Measurements from ENCODE around the gene AKT3.

Gene AKT3

DNA sequence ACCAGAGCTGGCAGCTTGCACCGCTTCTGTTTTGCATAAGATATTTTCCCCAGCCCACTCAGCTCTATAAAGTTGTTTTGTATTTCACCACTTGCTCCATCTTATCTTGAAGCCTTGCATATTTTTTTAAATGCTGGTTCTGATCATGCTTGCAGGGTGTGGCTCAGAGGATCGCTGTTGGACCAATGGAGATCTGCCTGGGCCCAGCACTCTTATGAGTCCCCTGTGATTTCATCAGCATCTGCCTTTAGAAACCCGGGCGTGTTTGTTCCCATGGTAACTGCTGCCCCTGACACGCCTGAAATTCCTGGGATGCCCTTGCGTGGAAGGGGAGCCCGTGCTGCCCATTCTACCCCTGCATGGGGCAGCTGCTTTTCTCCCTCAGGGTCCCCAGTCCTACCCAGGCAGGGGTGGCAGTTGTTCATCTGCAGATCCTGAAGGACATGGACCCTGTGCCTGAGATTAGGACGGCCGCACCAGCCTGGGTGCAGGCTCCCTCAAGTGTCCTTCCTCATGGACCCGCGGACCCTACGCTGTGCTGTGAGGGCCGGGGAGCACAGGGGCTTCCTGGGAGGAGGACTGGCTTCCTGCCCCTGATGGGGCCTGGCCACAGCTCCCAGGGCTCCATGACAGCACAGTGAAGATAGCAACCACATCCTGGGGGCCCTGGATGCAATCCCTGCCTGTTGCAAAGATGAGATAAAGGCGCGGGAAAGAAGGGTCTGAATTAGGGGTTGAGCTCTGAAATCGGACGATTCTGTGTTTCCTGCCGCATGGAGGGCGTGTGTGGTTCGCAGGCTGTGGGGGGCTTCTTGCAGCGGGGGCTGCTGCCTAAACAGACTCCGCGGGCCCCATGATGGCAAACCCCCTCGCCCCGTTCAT is 367.7 kb downstream of the AKT3 start:
- DNase-seq = no peak

DNA sequence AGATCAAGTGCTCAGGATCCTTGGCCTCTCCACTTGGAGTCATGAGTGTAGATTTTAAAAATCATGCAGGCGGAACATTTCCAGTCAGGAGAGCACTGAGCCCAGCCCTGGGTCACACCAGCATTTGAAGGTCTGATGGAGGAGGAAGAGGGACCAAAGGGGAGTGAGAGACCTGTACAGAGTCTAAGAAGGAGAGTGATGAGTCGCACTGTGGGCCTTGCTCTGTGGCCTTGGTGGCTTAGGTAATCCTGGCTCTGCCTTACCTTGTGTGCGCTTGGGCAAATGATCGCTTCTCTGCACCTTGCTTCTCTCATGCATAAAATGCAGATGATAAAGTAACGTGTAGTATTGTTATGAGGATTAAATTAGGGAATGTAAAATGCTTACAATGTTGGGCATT is 368.9 kb downstream of the AKT3 start:
- DNase-seq = no peak

DNA sequence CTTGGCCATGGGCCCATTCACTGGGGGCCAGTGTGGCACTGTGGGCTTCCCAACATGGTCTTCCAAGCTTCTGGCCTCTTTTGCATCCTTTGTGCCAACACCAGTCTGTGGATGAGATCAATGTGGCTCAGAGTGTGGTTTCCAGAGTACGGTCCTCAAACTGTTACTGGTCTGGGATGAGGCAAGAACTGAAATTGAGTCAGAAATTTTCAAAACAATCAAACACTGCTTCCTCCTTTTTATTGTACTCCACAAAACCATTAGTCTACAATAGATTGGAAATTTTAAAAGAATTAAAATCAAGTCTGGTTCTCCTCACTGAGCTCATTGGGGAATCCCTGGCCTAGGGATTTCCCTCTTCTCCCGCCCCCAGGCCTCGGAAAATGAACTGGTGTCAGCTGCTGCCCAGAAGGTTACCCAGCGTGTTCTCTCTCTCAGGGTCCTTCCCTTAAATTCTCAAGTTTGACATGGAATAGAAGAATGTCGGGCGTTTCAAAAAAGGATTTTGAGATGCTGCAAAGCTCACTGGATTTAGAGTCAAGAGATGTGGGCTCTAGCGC is 372.2 kb downstream of the AKT3 start:
- no peak for DNase-seq

DNA sequence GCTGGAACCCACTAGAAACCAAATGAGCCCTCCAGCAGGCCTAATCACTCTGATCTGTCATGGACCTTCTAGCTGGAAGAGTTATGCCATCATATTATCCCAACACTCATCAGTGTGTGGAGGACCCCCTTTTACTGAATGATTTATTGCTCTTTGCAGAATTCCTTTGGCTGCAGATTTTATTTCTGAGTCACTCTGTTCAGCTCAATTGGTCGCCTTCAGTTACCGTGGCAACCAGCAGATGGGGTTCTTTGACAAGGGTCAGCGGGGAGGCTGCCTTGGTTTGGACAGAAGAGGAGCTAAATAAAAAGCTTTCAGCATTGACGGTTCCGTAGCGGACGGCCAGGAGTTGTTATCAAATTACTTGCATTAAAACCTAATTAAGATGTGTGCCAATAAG is 374.1 kb downstream of the AKT3 start:
- no peak for DNase-seq

DNA sequence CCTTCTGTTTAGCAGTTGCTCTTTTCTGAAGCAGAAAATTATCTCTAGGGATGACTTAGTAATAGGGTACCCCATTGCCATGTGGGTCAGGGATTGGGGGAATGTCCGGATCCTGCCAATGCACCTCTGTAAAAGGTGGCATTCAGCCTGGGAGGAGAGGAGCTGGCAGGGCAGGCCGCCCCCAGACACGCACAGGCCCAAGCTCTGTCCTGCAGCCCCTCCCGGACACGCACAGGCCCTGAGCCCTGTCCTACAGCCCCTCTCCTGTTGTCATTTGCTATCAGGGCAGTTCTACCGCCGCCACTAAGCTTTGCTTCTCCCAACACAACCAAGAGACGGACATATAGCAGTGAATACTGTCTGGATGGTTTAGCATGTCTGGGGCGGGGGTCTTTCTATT is 375.1 kb downstream of the AKT3 start:
- DNase-seq = no peak

DNA sequence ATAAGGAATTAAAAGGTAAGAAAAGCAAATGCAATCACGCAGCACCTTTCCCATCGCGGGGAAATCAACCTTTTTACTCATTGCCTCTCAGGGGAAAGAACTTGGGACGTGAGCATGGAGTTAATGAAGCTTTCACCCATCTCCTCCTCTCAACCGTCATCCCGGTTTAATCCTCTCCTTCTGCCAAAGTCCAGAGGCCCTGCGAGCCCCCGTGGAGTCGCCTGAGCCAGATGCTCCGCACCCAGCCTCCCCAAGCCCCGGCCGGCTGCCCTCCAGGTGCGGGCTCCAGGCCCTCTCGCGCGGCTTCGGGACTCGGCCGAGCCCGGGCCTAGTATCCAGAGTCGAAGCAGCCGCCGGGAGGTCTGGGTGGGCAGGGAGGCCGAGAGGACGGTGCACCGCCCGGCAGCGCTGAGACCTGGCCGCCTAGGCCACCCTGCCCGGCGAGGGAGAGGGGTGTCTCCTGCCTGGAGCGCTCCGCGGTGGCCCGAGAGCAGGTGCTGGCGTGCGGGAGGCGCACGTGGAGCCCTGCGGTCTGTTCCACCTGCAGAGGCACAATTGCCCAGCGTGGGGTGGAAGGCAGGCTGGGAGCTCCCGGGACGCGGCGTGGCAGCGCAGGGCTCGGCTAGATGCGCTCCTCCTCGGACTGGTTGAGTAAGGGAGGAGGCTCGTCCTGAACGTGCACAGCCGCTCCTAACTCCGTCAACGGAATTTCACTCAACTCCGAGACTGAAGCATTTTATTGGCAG is 375.7 kb downstream of the AKT3 start:
- DNase-seq = no peak

DNA sequence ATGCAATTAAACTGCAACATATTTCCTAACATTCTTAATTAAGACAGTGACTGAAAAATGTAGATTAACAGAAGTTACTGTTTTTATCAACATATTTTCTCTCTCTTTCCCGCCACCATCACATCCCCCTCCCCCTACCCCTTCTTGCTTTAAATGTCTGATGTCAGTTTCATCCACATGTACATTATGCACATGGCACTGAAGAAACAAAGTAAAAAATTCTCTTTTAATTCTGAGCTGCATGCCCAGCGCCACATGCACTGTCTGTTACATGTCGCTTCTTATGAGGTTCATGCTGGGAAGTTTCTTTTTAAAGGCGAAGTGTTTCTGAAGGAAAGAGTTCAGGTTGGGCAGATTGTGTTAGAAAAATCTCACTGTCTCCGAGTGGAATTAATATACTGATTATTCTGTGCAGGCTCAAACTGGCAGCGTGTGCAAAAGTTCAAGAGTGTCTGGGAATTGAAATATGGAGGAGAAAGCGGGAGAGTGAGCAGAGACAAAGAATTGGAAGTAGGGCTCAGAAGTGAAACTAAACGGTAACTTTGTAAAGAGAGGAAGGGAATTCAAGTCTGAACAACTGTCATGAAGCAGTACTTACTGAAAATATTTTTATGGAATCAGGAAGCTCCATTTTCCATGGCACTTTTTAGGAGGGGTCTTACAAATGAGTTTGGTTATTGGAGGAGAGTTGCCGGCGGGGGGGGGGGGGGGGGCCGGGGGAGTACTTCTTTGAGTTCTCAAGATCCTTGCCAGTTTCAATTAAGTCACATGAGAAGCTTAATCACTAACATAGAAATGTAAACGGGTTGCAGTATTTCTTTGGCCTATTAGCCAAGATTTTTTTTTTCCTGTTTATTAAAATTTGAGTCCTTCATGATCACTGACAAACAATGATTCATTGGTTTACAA is 376.6 kb downstream of the AKT3 start:
- DNase-seq = no peak

DNA sequence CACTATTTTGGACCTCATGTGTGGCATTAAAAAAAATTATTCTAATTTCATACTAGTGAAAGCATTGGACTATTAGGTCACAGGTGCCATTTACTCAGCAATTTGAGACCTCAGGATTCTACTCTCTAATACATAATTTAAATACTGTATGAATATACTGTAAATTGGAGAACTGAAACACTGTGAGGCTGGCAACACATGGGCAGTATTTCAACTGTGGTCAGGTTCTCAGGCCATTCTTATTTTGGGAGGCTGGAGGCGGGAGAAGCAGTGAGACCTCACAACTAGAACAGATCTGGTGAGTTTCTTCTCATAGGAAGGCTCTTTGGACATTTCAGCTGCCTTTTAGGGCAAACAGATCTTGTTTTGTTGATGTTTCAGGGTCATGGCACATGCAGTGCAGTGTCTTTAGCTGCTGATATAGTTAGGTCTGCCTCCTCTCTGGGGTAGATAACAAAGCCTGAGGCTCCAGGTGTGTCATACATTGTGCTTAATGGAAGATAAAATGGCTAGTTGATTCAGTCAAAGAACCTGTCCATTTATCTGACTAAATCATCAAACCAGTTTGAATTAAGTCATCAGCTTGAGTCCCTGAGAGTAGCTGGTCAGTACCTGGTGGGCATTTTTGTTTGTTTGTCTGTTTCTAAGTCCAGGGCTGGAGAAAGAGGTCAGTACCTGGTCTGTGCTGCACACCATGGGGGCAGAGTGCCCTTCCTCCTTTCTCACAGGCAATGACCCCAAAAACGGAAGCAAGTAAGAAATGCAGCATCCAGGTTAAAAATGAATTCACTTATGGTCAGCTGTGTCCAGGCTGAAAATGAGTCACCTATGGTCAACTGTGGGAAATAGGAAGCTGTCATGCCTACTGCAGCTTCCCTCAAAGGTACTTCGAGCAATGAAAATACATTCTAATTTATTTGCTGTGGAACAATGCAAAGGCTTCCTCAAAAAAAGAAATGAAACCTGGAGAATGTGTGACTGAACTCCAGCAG is 378.0 kb downstream of the AKT3 start:
- no peak for DNase-seq

DNA sequence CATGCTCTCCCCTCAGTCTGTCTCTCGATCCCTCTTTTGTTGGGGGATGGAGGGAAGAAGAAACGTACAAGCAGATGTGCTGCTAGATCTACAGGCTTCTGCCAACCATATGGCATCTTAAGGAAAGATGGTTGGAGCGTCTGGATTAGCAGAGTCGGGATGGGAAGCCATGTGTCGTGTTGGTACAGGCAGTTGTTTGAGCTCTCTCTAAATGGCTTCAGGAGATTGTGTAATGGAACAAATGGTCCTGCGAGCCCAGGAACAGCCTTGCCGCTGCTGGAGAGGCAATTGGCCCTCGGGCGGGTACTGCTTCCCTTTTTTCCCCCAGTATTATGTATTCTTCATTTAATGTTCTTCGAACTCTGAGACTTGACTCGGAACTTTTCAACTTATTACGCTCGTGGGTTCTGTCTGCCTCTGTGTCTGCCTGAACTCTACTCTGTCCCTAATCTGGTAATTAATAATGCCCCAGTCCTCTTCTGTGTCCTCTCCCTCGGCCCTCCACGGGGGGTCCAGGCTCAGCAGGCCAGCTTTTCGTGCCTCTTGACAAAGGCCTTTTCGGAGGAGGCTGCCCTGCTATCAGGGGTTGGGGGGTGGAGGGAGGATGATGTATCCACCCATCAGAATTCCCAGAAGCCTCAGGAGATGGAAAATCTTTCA is 378.9 kb downstream of the AKT3 start:
- no peak for DNase-seq

DNA sequence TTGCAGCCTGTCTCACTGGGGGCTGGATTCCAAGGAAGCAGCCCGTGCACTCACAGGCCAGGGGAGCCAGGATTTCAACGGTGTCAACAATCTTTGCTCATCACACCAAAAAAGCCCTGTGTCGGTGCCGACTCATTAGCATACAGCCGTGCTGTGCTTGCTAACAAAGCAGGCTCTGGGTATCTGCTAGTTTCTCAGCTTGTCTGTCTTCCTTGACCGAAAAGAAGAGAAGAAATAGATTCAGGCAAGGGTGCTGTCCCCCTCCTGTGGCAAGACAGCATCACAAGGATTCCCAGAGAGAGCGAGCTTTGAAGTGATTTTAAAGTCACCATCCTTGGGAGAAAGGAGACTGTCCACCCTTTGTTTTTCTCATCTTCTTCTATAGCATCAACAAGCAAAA is 379.5 kb downstream of the AKT3 start:
- no peak for DNase-seq

DNA sequence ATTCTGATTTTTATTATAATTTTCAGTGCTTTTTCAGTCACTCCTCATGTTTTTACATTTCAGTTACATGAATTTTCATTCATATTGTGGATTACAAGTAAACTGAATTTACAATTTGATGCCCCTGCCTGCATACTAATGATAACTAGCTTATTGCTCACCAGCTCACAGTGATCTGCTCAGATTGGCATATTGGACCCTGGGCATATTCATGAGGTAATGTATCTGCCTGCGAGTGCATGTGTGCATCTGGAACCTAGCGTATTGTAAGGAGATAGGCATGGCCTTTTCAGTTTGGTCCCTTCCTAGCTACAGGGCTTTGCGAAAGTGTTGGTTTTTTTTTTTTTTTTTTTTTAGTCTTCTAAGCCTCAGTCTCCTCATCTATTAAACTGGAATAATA is 380.5 kb downstream of the AKT3 start:
- DNase-seq = no peak

DNA sequence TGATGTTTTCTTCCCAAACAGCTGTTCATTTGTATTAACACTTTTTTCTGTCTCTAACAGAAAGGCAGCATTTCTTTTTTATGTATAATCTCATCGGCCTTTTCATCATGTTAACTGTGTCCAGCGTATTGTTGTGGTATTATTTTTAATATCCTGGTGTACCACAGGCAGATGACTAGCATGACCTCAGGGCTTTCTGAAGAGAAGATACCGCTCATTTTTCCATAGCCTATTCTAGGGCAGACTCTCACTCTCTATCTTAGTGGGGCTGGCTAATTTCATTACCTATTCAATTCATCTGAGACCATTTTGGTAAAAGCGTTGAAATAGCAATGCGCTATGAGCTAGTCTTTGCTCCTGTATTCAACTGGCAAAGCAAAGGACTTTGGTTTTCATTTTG is 384.3 kb downstream of the AKT3 start:
- DNase-seq = no peak

DNA sequence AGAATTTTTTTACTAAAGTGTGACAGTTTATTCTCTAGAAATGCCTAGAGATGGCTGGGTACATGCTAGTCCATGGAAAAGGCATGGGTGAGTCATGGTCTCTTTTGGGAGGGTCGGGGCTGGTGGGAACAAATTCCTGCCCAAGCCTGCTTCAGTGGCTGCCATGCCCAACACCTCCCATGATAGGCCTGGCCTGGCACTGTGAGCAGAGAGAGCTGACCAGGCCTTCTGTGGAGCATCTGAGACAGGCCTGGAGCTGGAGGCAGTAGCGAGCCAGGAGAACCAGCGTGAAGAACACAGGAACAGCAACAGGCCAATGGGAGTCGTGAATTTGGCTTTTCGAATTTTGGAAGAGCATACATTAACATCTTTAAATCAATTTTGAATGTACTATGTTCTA is 385.0 kb downstream of the AKT3 start:
- no peak for DNase-seq

DNA sequence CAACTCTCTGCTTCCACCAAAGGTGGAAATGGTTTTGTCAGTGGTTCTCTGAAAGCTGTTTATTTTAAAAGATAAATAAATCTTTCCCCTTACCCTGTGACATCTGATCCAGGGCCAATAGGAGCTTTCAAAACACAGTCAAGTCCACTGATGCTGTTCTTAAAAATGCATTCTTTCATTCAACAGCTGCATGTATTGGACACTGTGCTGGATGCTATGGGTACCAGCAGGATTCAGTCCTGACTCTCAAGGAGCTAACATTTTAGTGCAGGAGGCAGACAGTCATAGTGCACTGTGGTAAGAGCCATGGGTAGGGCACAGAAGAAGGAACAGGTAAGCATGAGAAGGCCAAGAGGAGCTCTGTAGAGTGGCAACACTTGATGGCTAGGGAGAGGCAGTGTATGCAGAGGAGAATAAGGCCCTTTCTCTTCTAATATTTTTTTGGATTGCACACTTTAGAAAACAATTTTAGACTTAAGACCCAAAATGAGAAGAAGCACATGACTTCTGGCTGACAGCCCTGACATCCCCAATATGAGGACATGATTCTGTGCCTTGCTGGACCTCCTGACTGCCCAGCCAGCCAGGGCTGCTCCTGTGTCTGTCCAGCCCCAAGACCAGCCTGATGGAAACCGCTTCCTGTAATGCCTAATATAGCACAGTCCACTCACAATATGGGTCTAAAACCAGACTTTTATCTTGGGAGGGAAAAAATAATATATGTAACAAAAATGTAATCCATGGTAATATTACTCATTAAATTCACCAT is 386.9 kb downstream of the AKT3 start:
- DNase-seq = no peak

DNA sequence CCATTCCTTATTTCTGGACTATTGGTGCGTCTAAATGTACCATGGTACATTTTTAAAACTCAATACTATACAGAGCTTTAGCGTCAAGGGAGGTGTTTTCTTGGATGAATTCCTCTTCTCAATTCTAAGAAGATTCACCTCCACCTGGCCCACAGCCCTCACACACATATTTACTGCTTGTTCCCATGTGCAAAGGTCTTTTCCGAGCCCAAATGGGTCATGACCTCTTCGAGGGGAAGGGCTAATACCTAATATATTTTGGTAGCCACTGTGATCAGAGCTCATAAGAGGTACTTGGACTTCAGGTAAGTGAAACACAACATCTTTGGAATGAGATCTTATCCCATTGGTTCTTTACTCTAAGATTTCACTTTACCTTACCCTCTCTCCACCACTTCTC is 388.3 kb downstream of the AKT3 start:
- DNase-seq = no peak

DNA sequence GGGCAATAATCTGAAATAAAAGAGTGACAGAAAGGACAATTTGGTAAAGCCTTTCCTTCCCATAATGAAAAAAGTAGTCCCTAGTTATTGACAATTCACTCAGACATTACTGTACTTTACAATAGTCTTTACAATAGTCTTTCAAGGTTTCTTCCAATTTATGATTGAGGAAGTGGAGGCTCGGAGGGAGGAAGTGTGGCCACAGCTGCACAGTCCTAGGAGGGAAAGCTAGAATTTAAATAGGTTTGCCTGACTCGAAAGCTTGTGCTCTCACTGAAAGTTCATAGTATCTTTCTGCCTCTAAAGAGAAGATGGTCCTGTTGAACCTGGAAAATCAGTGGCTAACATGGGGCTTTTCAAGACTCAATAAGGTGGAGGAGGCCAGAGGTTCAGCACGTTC is 391.0 kb downstream of the AKT3 start:
- no peak for DNase-seq

DNA sequence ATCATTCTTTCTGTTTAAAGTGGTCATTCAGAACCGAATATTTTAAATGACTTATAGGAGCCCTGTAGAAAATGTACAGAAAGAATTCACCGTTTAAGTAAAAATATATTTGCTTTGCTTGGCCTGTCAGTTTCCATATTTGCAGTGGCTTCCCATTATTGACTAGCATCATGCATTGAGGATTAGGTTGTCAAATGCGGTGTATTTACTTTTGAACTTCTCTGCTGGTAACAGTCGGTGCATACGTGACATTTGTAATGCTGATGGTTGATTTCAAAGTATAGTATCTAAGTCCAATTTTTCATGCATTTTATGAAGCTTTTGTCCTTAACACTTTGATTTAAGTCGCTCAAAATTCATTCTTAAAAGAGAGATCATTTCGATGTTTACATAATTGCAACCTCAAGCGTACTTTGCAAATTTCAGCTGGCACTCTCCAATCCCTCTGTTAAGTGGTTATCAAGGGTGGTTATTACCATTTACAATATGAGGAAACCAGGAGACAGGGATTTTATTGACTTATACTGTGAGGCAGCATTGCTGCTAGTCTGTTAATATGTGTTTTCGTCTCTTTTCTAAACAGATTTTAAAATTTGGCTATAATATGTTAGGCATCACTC is 392.6 kb downstream of the AKT3 start:
- no peak for DNase-seq

DNA sequence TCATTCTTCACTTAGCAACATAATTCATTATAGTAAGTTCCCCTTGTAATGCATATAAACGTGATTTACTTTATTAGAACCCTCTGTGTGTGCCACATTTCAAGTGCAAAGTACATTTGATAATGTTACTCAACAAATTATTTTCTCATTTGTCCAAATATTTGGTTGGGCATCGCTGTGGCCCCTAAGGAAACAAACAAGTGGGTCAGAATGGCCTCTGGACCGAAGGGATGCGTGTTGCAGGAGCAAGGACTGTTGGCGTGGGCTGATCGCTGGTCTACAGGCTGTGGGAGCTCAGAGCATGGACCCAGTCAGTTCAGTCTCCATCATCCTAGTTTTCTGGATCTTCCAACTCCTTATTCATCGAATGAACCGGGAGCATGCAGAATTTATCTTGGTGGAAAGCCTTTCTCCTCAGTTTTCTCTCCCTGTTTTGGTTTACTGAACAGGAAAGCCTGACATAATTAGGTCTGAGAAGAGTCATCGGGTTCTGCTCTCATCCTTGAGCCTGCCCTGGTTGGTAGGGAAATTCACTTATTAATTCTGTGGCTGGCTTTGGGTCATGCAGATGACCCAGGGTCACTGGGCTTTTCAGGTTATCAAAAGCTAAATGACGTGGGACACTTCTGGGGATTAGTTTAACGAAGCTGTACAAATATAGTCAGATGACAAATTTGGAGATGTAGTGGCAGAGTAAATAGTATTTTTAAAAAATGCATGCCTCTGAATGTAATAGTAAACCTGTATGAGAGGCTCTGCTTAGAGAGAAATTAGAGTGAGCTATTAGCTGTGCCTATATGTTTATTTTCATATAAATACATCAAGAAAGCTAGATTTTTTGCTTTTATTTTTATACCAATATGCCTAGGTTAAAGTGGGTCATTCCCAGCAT is 394.0 kb downstream of the AKT3 start:
- no peak for DNase-seq
